Osteocyte (in vitro differentiated cells): ENCODE results near the gene RUNX2. TPM values are rescaled to one million over a fixed set of nuclear protein-coding genes. Genes with fewer than 3 reads are reported as not detected.

Experiments used
- DNase-seq: peaks from one replicate; pipeline ENCODE4 v3.0.0; 2021; ENCODE audit warnings: mixed read lengths; ENCODE audit not compliant: unreplicated experiment; ENCODE audit errors: extremely low spot score
- H3K27ac Mint-ChIP-seq: one replicate; pipeline ENCODE4 v1.8.0; 2021; ENCODE audit warnings: mild to moderate bottlenecking, mixed read lengths; ENCODE audit not compliant: unreplicated experiment
- H3K27me3 Mint-ChIP-seq: one replicate; pipeline ENCODE4 v1.8.0; 2021; ENCODE audit warnings: mixed read lengths; ENCODE audit not compliant: unreplicated experiment
- H3K36me3 Mint-ChIP-seq: one replicate; pipeline ENCODE4 v1.8.0; 2021; ENCODE audit warnings: mixed read lengths; ENCODE audit not compliant: unreplicated experiment
- H3K4me1 Mint-ChIP-seq: one replicate; pipeline ENCODE4 v1.8.0; 2021; ENCODE audit warnings: mixed read lengths; ENCODE audit not compliant: unreplicated experiment
- H3K4me3 Mint-ChIP-seq: one replicate; pipeline ENCODE4 v1.8.0; 2021; ENCODE audit warnings: mild to moderate bottlenecking, moderate library complexity, mixed read lengths; ENCODE audit not compliant: unreplicated experiment
- H3K9me3 Mint-ChIP-seq: one replicate; pipeline ENCODE4 v1.8.0; 2021; ENCODE audit warnings: mixed read lengths; ENCODE audit not compliant: unreplicated experiment
- total RNA-seq: library from RNA; stranded (reverse); gene quantifications from 2 replicates; pipeline ENCODE4 v1.2.1, GENCODE V29; 2021
- TF ChIP-seq, protein P1 (sequence below): fragments of 200-600 bp; sonication (generic); IDR thresholded peaks from 2 replicates; pipeline ENCODE4 v1.5.0; 2021; ENCODE audit warnings: antibody characterized with exemption, mild to moderate bottlenecking, moderate library complexity

RUNX2 gene
- total RNA-seq, 1 donor from 2014 or later, result 28.1 TPM

DNA sequence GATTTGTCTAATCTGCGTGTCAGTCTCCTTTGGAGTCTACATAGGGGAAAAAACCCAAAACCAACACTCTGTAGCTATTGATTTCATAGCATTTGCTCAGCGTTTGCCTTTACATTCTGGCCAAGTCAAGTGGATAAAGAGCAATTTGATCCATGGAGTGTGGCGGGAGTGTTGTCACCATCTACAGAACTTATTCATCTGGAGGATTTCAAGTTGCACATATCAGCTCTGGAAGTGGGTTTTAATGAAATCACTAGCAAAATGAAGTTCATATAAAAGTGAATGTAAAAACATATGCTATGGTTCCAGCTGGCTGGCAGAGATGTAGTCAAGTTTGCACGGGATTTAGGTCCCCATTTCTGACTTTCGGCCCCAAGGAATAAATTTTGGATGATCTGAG lies 269.3 kb downstream of the RUNX2 start:
- Mint-ChIP-seq H3K36me3 (peaks cover 4% of the 10 kb centered on the region), H3K4me1 (peaks cover 2% of the 10 kb centered on the region), H3K27me3 (no peaks in the 10 kb centered on the region), H3K9me3 (peaks cover 9% of the 10 kb centered on the region), H3K27ac (no peak overlapping the region), H3K4me3 (no peak overlapping the region)
- DNase-seq, result no peak
- TF ChIP-seq, protein P1, sequence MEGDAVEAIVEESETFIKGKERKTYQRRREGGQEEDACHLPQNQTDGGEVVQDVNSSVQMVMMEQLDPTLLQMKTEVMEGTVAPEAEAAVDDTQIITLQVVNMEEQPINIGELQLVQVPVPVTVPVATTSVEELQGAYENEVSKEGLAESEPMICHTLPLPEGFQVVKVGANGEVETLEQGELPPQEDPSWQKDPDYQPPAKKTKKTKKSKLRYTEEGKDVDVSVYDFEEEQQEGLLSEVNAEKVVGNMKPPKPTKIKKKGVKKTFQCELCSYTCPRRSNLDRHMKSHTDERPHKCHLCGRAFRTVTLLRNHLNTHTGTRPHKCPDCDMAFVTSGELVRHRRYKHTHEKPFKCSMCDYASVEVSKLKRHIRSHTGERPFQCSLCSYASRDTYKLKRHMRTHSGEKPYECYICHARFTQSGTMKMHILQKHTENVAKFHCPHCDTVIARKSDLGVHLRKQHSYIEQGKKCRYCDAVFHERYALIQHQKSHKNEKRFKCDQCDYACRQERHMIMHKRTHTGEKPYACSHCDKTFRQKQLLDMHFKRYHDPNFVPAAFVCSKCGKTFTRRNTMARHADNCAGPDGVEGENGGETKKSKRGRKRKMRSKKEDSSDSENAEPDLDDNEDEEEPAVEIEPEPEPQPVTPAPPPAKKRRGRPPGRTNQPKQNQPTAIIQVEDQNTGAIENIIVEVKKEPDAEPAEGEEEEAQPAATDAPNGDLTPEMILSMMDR, result no peak

DNA sequence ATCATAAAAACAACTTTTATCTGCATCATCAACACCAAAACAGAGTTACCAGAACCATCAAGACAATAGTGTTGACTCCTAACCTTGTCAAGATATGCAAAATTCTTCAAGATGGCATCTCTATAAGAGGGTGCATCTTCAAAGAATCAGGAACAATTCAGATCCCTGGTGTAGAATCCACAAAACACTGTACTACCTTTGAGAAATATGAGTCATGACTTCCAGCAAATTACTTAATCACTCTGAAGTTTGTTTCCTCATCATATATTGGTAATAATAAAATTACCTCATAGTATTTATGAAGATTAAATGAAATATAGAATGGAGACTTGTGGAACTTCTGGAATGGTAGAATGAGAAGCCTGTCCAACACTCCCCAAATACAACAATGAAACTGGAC lies 270.9 kb downstream of the RUNX2 start:
- no peak for DNase-seq
- TF ChIP-seq, protein P1, result no peak
- H3K27ac Mint-ChIP-seq, result no peak overlapping the region
- H3K4me3 Mint-ChIP-seq, result no peak overlapping the region
- H3K9me3 Mint-ChIP-seq, result peaks cover 9% of the 10 kb centered on the region
- H3K4me1 Mint-ChIP-seq, result no peaks in the 10 kb centered on the region
- H3K27me3 Mint-ChIP-seq, result no peaks in the 10 kb centered on the region
- H3K36me3 Mint-ChIP-seq, result peaks cover 4% of the 10 kb centered on the region

DNA sequence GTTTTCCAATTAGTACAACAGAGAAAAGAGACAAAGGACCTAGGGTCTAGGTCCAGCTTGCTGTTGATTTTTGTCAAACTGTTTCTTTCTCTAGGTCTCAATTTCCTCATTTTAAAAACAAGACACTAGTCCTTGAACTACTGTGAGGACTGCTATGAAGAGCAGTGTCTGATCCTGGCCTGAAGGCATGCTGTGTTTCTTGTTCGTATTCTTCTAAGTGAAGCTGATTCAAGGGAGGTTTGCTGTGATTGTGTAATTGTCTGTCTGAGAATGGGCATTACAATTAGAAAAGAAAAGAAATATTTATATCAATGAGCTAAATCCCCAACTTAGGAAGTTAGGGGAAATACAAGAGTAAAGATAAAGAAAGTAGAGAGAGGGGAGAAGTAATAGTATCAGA lies 277.8 kb downstream of the RUNX2 start:
- H3K27me3 Mint-ChIP-seq, result no peaks in the 10 kb centered on the region
- H3K9me3 Mint-ChIP-seq, result no peaks in the 10 kb centered on the region
- no peaks in the 10 kb centered on the region for H3K36me3 Mint-ChIP-seq
- TF ChIP-seq, protein P1, result no peak
- H3K27ac Mint-ChIP-seq, result no peak overlapping the region
- H3K4me1 Mint-ChIP-seq, result peaks cover 22% of the 10 kb centered on the region
- no peak for DNase-seq
- no peak overlapping the region for H3K4me3 Mint-ChIP-seq

DNA sequence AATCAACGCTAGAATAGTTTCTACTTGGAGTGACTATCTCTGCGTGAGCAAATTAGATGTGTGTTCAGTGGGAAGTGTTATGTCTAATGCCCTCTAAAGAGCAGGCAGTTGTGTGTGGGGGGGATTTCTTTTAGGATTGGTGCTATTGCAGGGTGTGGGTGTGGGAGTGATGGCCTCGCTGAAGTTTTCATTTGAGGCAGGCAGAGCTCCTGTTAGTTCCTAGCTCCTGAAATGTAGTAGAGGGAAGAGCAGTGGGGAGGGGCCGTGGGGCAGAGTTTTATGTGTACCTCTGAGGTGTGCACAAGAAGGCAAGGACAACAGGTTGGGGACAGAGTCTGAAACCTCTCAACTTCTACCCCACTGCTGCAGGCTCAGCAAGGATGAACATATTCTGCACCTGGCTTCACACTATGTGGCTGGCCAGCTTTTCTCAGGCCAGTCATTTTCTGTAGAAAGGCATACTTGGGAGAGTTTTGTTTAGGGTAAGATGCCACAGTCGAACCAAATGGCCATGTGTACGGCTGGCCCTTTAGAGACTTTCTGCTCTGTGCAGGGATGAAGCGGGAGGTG lies 278.8 kb downstream of the RUNX2 start:
- H3K27ac Mint-ChIP-seq, result no peak overlapping the region
- TF ChIP-seq, protein P1, result no peak
- DNase-seq, result no peak
- no peak overlapping the region for H3K4me3 Mint-ChIP-seq
- H3K27me3 Mint-ChIP-seq, result no peaks in the 10 kb centered on the region
- H3K4me1 Mint-ChIP-seq, result peaks cover 22% of the 10 kb centered on the region
- H3K36me3 Mint-ChIP-seq, result no peaks in the 10 kb centered on the region
- no peaks in the 10 kb centered on the region for H3K9me3 Mint-ChIP-seq

DNA sequence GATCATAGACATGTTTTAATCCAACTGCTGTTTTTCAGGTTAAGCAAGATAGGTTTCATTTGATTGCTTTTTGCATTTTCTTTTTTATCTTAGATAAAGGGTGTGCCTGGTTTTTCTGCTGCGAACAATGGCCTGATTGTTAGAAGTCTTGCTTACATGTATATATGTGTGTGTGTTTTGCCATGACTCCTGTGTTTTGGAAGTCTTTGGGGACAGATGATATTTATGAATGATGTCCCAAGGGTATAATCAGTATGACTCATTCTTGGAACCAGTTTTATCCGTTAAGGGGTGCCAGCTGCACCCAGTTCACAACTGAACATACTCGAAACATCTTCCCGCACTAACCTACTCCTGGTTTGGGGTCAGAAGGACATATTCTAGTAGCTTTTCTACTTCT lies 279.7 kb downstream of the RUNX2 start:
- Mint-ChIP-seq H3K9me3 (no peaks in the 10 kb centered on the region), H3K27ac (no peak overlapping the region), H3K4me3 (no peak overlapping the region), H3K36me3 (no peaks in the 10 kb centered on the region), H3K27me3 (no peaks in the 10 kb centered on the region), H3K4me1 (peaks cover 22% of the 10 kb centered on the region)
- TF ChIP-seq, protein P1, result no peak
- DNase-seq, result no peak
